Stomach (tissue), 9 donors: ENCODE measurements around the gene PROB1. TPM values are rescaled to one million over a fixed set of nuclear protein-coding genes. Genes with fewer than 3 reads are reported as not detected.

Source experiments
- DNase-seq, 2 donors: peaks; one replicate each; pipeline versions ENCODE4 v3.0.0 to v3.0.0-alpha.2; 2013 to 2019
- H3K27ac ChIP-seq, 5 donors: fragments of 200-600 bp in 4 of 5; sonication (generic) in 4 of 5; one replicate each; pipeline ENCODE4 v1.5.1; 2013 to 2019; ENCODE audit warnings: mild to moderate bottlenecking in 1 of 5, moderate library complexity in 1 of 5
- H3K27me3 ChIP-seq, 3 donors: fragments of 200-600 bp; sonication (generic); one replicate each; pipeline ENCODE4 v1.5.1; 2017 to 2019; ENCODE audit warnings: mixed run types in 1 of 3
- H3K36me3 ChIP-seq, 4 donors: fragments of 200-600 bp; sonication (generic); 1 replicate in 3 of 4; 2 replicates in 1 of 4; pipeline ENCODE4 v1.5.1; 2016 to 2019
- H3K4me1 ChIP-seq, 4 donors: fragments of 200-600 bp; sonication (generic); one replicate each; pipeline ENCODE4 v1.5.1; 2016 to 2019
- H3K4me3 ChIP-seq, 4 donors: fragments of 200-600 bp; sonication (generic) in 3 of 4; one replicate each; pipeline ENCODE4 v1.5.1; 2016 to 2019; ENCODE audit warnings: mild to moderate bottlenecking in 1 of 4
- H3K9me3 ChIP-seq, 4 donors: fragments of 200-600 bp; sonication (generic); one replicate each; pipeline ENCODE4 v1.5.1; 2016 to 2019
- CTCF ChIP-seq, 7 experiments: fragments of 450-650 bp in 4 of 7; fragments of 200-600 bp in 3 of 7; sonication (generic) in 3 of 7; IDR thresholded peaks; one replicate each; pipeline ENCODE4 v1.5.1; 2016 to 2019; ENCODE audit warnings: antibody characterized with exemption in 7 of 7, control low read depth in 2 of 7, mild to moderate bottlenecking in 1 of 7
- EP300 ChIP-seq: sonication (generic); formaldehyde crosslinking; IDR thresholded peaks from one replicate; pipeline ENCODE4 v1.6.1; 2017; ENCODE audit warnings: antibody characterized with exemption
- POLR2A ChIP-seq, 4 donors: fragments of 450-650 bp; IDR thresholded peaks; one replicate each; pipeline ENCODE4 v1.6.1; 2016; ENCODE audit warnings: antibody characterized with exemption in 4 of 4, control low read depth in 2 of 4, mild to moderate bottlenecking in 1 of 4, moderate library complexity in 1 of 4
- POLR2AphosphoS5 ChIP-seq, 3 donors: sonication (generic); formaldehyde crosslinking; IDR thresholded peaks; one replicate each; pipeline ENCODE4 v1.6.1; 2016; ENCODE audit warnings: antibody characterized with exemption in 3 of 3
- WGBS, 5 donors: extraction: QIAGEN DNeasy Blood & Tissue Kit in 3 of 5; methylation state at CpG; one replicate each; pipeline versions ENCODE4 v1.1.5 to v1.1.7; 2013 to 2018; 5-methylcytosine and 5-hydroxymethylcytosine counted together
- intact Hi-C: fragments of 100-400 bp; cut with DNase I; formaldehyde crosslinking; loops from one replicate; pipeline ENCODE4 v1.15.1; 2023; ENCODE audit warnings: low total_unique reads
- polyA plus RNA-seq, 3 donors: library from polyadenylated mRNA; stranded (reverse); fragments of 200-250 nt; gene quantifications; one replicate each; pipeline ENCODE4 v1.2.3, GENCODE V29; 2013
- total RNA-seq, 5 donors: library from RNA; depleted of rRNA; stranded (reverse); fragments of >200 nt; gene quantifications; one replicate each; pipeline versions ENCODE4 v1.1.0 to v1.2.3, GENCODE V29; 2014 to 2016
- donor health status: healthy with polysubstance abuse.
- donor health status: Bipolar disorder and iron deficiency.
- donor health status: healthy.

The PROB1 gene
- total and polyA plus RNA-seq, 8 donors = 0.55 to 0.89 (median 0.73) TPM; not detected in 3

- peaks cover 5 to 55% (median 39%) of the 10 kb centered on the region in 4 donors for H3K36me3 ChIP-seq
- 83 to 100% (median 91%) methylated on average over 1 of the region's 1 CpG for WGBS, 5 donors
- no peaks in the 10 kb centered on the region for H3K9me3 ChIP-seq
- no peak overlapping the region for H3K4me3 ChIP-seq
- peak overlapping the region in 1 of 5 donors; percentile 30 for H3K27ac ChIP-seq
- no peak for TF ChIP-seq POLR2A (IDR thresholded peaks at IDR 0.05)
- TF ChIP-seq POLR2AphosphoS5 (IDR thresholded peaks at IDR 0.05) = no peak
- no peak for TF ChIP-seq EP300
- TF ChIP-seq CTCF (IDR thresholded peaks at IDR 0.05) = no peak
- intact Hi-C loops = no loop called here
- H3K27me3 ChIP-seq = no peaks in the 10 kb centered on the region
- no peak for DNase-seq
- H3K4me1 ChIP-seq = peaks cover 5 to 47% (median 26%) of the 10 kb centered on the region in 4 donors
Observed at GRCh38 chr5:139418793-139419192, 23.9 kb upstream of the PROB1 start.

- 47 to 75% (median 66%) methylated on average over 4 of the region's 4 CpGs for WGBS, 5 donors
- Histone ChIP-seq H3K9me3 (no peaks in the 10 kb centered on the region), H3K27ac (peak overlapping the region in 3 of 5 donors; percentile 20 to 68 (median 42)), H3K4me1 (peaks cover 5 to 47% (median 26%) of the 10 kb centered on the region in 4 donors), H3K4me3 (no peak overlapping the region), H3K27me3 (no peaks in the 10 kb centered on the region), H3K36me3 (peaks cover 5 to 60% (median 44%) of the 10 kb centered on the region in 4 donors)
- DNase-seq = peak in 1 of 2 donors; percentile 64
- TF ChIP-seq POLR2AphosphoS5 (IDR thresholded peaks at IDR 0.05) (peak in 1 of 3 donors; percentile 34), CTCF (IDR thresholded peaks at IDR 0.05) (no peak)
- intact Hi-C loops = no loop called here
Observed at GRCh38 chr5:139417214-139417613, 22.3 kb upstream of the PROB1 start.

GRCh38 chr5:139416651-139417050, 21.7 kb upstream of the PROB1 start:
- intact Hi-C loops = no loop called here
- H3K9me3 ChIP-seq = no peaks in the 10 kb centered on the region
- DNase-seq = no peak
- no peak overlapping the region for H3K4me3 ChIP-seq
- peaks cover 5 to 47% (median 26%) of the 10 kb centered on the region in 4 donors for H3K4me1 ChIP-seq
- no peaks in the 10 kb centered on the region for H3K27me3 ChIP-seq
- 65 to 81% (median 71%) methylated on average over 9 of the region's 9 CpGs for WGBS, 5 donors
- peak overlapping the region in 2 of 5 donors; percentile 42 to 68 for H3K27ac ChIP-seq
- TF ChIP-seq CTCF (IDR thresholded peaks at IDR 0.05) (no peak), POLR2AphosphoS5 (IDR thresholded peaks at IDR 0.05) (no peak), POLR2A (IDR thresholded peaks at IDR 0.05) (no peak), EP300 (no peak)
- H3K36me3 ChIP-seq = peaks cover 5 to 58% (median 47%) of the 10 kb centered on the region in 4 donors

GRCh38 chr5:139415869-139416268, 21.0 kb upstream of the PROB1 start:
- Histone ChIP-seq H3K36me3 (peaks cover 5 to 50% (median 41%) of the 10 kb centered on the region in 4 donors), H3K4me3 (no peak overlapping the region), H3K27ac (peak overlapping the region in 1 of 5 donors; percentile 68), H3K9me3 (no peaks in the 10 kb centered on the region), H3K4me1 (peaks cover 5 to 47% (median 26%) of the 10 kb centered on the region in 4 donors), H3K27me3 (no peaks in the 10 kb centered on the region)
- intact Hi-C loops = no loop called here
- TF ChIP-seq EP300 (no peak), POLR2AphosphoS5 (IDR thresholded peaks at IDR 0.05) (no peak), POLR2A (IDR thresholded peaks at IDR 0.05) (no peak), CTCF (IDR thresholded peaks at IDR 0.05) (no peak)
- no peak for DNase-seq
